Activated naive CD4-positive, alpha-beta T cell (primary cell): ENCODE results near the gene CABLES2.

ENCODE experiments used
- DNase-seq, 4 experiments: peaks; one replicate each; lab custom pipeline; 2025; lab: John Stamatoyannopoulos, UW

Gene CABLES2

GRCh38 chr20:62372042-62372993, 34.8 kb downstream of the CABLES2 start:
- no peak for DNase-seq

GRCh38 chr20:62371588-62372041, 35.5 kb downstream of the CABLES2 start:
- no peak for DNase-seq

GRCh38 chr20:62370807-62371587, 36.1 kb downstream of the CABLES2 start:
- DNase-seq: no peak

GRCh38 chr20:62370115-62370806, 36.8 kb downstream of the CABLES2 start:
- no peak for DNase-seq

GRCh38 chr20:62369815-62370114, 37.3 kb downstream of the CABLES2 start:
- DNase-seq: no peak

- DNase-seq: no peak
Observed at GRCh38 chr20:62368976-62369814, 37.9 kb downstream of the CABLES2 start.

GRCh38 chr20:62368392-62368975, 38.6 kb downstream of the CABLES2 start:
- no peak for DNase-seq

GRCh38 chr20:62367633-62368391, 39.3 kb downstream of the CABLES2 start:
- peak in 1 of 4 experiments; percentile 15 for DNase-seq

- no peak for DNase-seq
Observed at GRCh38 chr20:62367136-62367632, 39.9 kb downstream of the CABLES2 start, which contains the start of gene LAMA5. LAMA5 (minus strand) TSS chr20:62367312; CDS start chr20:62367245, 67 bp downstream.

GRCh38 chr20:62366370-62367135, 40.5 kb downstream of the CABLES2 start:
- no peak for DNase-seq

GRCh38 chr20:62365814-62366369, 41.2 kb downstream of the CABLES2 start:
- DNase-seq: no peak

GRCh38 chr20:62364911-62365736, 42.0 kb downstream of the CABLES2 start:
- no peak for DNase-seq

GRCh38 chr20:62363920-62364851, 42.9 kb downstream of the CABLES2 start:
- DNase-seq: no peak

- no peak for DNase-seq
Observed at GRCh38 chr20:62362991-62363919, 43.8 kb downstream of the CABLES2 start.

- no peak for DNase-seq
Observed at GRCh38 chr20:62362590-62362940, 44.5 kb downstream of the CABLES2 start.
